ENCODE measurements around the gene TAF8.

DNA sequence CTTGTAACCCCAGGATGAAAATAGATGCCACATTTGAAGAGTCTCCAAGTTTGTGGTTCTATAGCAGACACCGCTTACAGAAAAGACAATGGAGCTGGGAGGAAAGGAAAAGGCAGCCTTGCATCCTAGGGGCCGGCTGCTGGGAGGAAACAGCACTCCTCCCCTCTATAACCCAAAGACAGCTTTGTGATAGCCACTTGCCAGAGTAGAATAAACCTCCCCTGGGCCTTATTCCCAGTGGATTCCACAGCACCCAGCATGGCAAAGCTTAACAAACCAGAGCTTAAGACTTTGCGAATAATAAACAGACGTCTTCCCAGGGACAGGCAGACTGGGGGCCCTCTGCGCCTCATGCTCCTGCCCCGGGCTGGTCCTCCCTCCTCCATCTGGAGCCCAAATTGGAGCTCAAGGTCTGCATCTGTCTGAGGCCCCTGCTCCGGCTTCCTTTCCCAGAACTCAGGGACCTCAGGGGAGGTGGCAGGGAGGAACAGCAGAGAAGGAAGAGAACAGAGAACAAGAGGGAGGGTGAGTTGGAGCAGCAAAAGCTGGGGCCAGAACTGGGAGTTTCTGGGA, 8.8 kb upstream of the TAF8 start:
- TF ChIP-seq, protein P1, sequence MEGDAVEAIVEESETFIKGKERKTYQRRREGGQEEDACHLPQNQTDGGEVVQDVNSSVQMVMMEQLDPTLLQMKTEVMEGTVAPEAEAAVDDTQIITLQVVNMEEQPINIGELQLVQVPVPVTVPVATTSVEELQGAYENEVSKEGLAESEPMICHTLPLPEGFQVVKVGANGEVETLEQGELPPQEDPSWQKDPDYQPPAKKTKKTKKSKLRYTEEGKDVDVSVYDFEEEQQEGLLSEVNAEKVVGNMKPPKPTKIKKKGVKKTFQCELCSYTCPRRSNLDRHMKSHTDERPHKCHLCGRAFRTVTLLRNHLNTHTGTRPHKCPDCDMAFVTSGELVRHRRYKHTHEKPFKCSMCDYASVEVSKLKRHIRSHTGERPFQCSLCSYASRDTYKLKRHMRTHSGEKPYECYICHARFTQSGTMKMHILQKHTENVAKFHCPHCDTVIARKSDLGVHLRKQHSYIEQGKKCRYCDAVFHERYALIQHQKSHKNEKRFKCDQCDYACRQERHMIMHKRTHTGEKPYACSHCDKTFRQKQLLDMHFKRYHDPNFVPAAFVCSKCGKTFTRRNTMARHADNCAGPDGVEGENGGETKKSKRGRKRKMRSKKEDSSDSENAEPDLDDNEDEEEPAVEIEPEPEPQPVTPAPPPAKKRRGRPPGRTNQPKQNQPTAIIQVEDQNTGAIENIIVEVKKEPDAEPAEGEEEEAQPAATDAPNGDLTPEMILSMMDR (IDR thresholded peaks at IDR 0.05) = no peak
- no peak for TF ChIP-seq POLR2A (IDR thresholded peaks at IDR 0.05)

Data from lower leg skin (tissue), 3 donors.